Measurements from ENCODE around the gene SORCS2.

Gene SORCS2

DNA sequence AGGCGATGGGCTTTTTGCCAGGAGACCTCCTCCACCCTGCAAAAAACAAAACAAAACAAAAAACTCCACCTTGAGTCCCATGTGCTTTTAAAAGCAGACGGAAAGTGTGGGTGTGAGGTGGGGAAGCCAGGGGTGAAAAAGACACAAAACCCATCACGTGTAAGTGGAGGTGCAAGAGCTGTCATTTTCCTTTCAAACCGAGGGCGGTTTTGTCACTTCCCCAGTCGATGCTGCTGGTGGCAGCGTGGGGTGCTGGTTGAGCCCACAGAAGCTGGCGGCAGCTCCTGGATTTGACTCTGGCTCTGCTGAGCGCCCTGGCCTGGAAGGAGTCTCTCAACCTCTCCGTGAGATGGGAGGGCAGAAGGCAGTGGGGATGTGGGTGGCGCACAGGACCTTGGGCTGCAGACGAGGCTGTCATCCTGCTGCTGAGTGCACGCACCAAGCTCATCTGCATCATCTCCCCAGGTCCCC, 132.3 kb downstream of the SORCS2 start:
- DNase-seq (ENCODE audit: low spot score): no peak
- TF ChIP-seq, protein P1, sequence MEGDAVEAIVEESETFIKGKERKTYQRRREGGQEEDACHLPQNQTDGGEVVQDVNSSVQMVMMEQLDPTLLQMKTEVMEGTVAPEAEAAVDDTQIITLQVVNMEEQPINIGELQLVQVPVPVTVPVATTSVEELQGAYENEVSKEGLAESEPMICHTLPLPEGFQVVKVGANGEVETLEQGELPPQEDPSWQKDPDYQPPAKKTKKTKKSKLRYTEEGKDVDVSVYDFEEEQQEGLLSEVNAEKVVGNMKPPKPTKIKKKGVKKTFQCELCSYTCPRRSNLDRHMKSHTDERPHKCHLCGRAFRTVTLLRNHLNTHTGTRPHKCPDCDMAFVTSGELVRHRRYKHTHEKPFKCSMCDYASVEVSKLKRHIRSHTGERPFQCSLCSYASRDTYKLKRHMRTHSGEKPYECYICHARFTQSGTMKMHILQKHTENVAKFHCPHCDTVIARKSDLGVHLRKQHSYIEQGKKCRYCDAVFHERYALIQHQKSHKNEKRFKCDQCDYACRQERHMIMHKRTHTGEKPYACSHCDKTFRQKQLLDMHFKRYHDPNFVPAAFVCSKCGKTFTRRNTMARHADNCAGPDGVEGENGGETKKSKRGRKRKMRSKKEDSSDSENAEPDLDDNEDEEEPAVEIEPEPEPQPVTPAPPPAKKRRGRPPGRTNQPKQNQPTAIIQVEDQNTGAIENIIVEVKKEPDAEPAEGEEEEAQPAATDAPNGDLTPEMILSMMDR (IDR thresholded peaks at IDR 0.05; ENCODE audit: extremely low read depth, missing control alignments): no peak

DNA sequence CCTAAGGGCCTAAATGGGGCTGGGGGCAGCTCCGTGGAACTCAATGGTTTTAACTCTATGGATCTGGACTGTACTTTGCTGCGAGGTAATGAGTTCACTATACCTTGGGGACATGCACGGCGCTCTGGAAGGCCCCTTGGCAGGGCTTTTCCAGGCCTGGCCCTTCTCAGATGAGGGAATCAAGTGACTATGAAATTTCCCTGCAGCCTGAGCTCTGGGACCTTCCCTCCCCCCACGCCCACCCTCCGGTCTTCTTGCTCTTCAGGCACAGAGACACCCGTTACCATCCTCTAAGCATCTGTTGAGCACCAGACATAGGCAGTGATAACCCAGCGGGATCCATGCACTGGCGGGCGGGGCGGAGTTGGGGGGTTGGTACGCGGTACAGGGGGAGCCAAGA, 133.2 kb downstream of the SORCS2 start:
- TF ChIP-seq, protein P1 (IDR thresholded peaks at IDR 0.05; ENCODE audit: extremely low read depth, missing control alignments): no peak
- DNase-seq (ENCODE audit: low spot score): no peak

DNA sequence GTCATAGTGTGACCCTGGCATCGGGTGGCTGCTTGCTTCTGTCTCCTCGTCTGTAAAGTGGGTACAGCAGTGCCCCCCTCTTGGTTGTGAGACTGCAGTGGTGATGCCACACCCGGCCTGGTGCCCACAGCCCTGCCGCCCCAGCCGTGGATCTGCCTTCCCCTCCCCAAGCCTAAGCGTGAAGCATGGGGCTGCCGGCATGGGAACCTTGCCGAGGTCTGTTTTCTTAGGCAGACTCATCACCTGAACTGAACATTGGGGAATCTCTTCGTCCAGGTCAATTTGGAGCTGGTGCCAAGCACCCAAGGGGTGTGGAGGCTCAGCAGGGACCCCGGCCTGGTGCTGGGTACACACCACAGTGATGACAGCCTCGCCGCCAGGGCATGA, 134.0 kb downstream of the SORCS2 start:
- TF ChIP-seq, protein P1 (IDR thresholded peaks at IDR 0.05; ENCODE audit: extremely low read depth, missing control alignments): no peak
- DNase-seq (ENCODE audit: low spot score): no peak

DNA sequence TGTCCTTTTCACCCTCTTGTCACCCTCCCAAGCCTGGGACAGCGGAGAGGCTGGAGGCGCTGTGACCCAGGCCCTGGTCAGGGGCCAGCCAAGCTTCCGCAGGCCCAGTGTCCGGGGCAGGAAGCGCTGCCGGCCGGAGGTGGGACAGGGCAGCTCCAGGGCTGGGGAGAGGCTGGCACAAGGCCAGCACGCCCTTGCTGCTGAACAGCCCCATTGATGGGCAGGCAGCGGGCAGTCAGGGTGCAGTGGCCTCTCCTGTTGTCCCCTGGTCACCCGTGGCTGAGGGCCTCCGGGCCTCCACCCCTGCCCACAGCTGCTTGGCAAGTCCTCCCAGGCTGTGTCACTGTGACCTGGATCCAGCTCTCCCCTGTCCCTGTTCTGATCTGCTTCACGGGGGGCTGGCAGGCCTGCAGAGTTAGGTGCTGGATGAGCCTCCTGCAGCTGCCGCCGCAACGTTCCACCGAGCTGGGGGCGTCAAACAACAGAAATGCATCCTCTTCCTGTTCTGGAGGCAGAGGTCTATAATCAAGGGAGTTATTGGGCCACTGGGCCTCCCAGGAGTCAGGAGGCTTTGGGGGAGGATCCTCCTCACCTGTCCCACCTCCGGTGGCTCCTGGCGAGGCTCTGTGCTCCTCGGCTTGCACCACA, 134.5 kb downstream of the SORCS2 start:
- DNase-seq (ENCODE audit: low spot score): no peak
- TF ChIP-seq, protein P1 (IDR thresholded peaks at IDR 0.05; ENCODE audit: extremely low read depth, missing control alignments): no peak

GRCh38 chr4:7327341-7327885, 135.1 kb downstream of the SORCS2 start:
- TF ChIP-seq, protein P1 (IDR thresholded peaks at IDR 0.05; ENCODE audit: extremely low read depth, missing control alignments): no peak
- no peak for DNase-seq (ENCODE audit: low spot score)

- no peak for DNase-seq (ENCODE audit: low spot score)
- TF ChIP-seq, protein P1 (IDR thresholded peaks at IDR 0.05; ENCODE audit: extremely low read depth, missing control alignments): no peak
Measured at GRCh38 chr4:7328162-7328912, 136.0 kb downstream of the SORCS2 start.

All from GM20000 (cell line).